DND-41 (cell line): ENCODE measurements around the gene HECW1.

Source experiments
- ATAC-seq: fragments of 200-7000 bp; cut with Tn5 transposase; 3 replicates; pipeline ENCODE4 v1.9.1; 2021; ENCODE audit warnings: low read depth; ENCODE audit not compliant: insufficient read depth
- DNase-seq: peaks from one replicate; pipeline ENCODE4 v3.0.0-alpha.2; 2020
- H2AFZ ChIP-seq: 2 replicates; pipeline ENCODE4 v1.6.0; 2012; ENCODE audit warnings: low read depth, low read length
- H3K27ac ChIP-seq: 2 replicates; pipeline ENCODE4 v1.5.1; 2012; ENCODE audit warnings: low read length, inconsistent platforms
- H3K27me3 ChIP-seq: fragments of 200-600 bp; sonication (generic); 2 replicates; pipeline ENCODE4 v1.6.0; 2012; ENCODE audit warnings: low read length, mild to moderate bottlenecking, inconsistent platforms; ENCODE audit not compliant: insufficient read depth, poor library complexity
- H3K36me3 ChIP-seq: 2 replicates; pipeline ENCODE4 v1.5.1; 2012; ENCODE audit warnings: low read length, inconsistent platforms; ENCODE audit not compliant: insufficient read depth
- H3K4me1 ChIP-seq: 2 replicates; pipeline ENCODE4 v1.5.1; 2012; ENCODE audit warnings: mild to moderate bottlenecking, low read length; ENCODE audit not compliant: insufficient read depth
- H3K4me2 ChIP-seq: 2 replicates; pipeline ENCODE4 v1.6.0; 2012; ENCODE audit warnings: mild to moderate bottlenecking, moderate library complexity, low read length, inconsistent platforms; ENCODE audit not compliant: insufficient read depth
- H3K4me3 ChIP-seq, 2 experiments: fragments of 200-600 bp in 1 of 2; shearing (Covaris generic) in 1 of 2; 2 replicates each; pipeline ENCODE4 v1.5.1; 2012 to 2016; ENCODE audit warnings: inconsistent platforms in 2 of 2, low read length in 2 of 2, mild to moderate bottlenecking in 2 of 2, low read depth in 1 of 2, moderate library complexity in 1 of 2
- H3K79me2 ChIP-seq: 2 replicates; pipeline ENCODE4 v1.6.0; 2012; ENCODE audit warnings: low read length, inconsistent platforms; ENCODE audit not compliant: insufficient read depth
- H3K9ac ChIP-seq: 2 replicates; pipeline ENCODE4 v1.6.0; 2012; ENCODE audit warnings: low read depth, mild to moderate bottlenecking, inconsistent platforms, low read length, moderate library complexity
- H3K9me3 ChIP-seq: 2 replicates; pipeline ENCODE4 v1.5.1; 2012; ENCODE audit warnings: low read length, moderate library complexity, mild to moderate bottlenecking, inconsistent platforms; ENCODE audit not compliant: insufficient read depth, severe bottlenecking
- H4K20me1 ChIP-seq: 2 replicates; pipeline ENCODE4 v1.6.0; 2012; ENCODE audit warnings: low read length; ENCODE audit not compliant: insufficient read depth
- CTCF ChIP-seq: IDR thresholded peaks from 2 replicates; pipeline ENCODE4 v1.5.1; 2012; ENCODE audit warnings: borderline replicate concordance, low read length, moderate library complexity, mild to moderate bottlenecking; ENCODE audit not compliant: poor library complexity, severe bottlenecking; ENCODE audit errors: extremely low read depth
- EZH2 ChIP-seq: IDR thresholded peaks from 3 replicates; pipeline ENCODE4 v1.6.1; 2012; ENCODE audit warnings: borderline replicate concordance, low read depth, mild to moderate bottlenecking, moderate library complexity, low read length, inconsistent platforms; ENCODE audit not compliant: severe bottlenecking

HECW1 gene

GRCh38 chr7:43229801-43230200 is 117.4 kb downstream of the HECW1 start:
- TF ChIP-seq CTCF: no peak
- no peak for TF ChIP-seq EZH2
- no peak overlapping the region for H3K27ac ChIP-seq
- no peak for ATAC-seq
- H3K9ac ChIP-seq: no peak overlapping the region
- H3K79me2 ChIP-seq: no peaks in the 10 kb centered on the region
- peaks cover 24% of the 10 kb centered on the region for H3K27me3 ChIP-seq
- H3K9me3 ChIP-seq: no peaks in the 10 kb centered on the region
- no peak for DNase-seq
- H2AFZ ChIP-seq: no peak overlapping the region
- no peaks in the 10 kb centered on the region for H3K4me1 ChIP-seq
- H4K20me1 ChIP-seq: no peaks in the 10 kb centered on the region
- H3K36me3 ChIP-seq: no peaks in the 10 kb centered on the region
- H3K4me2 ChIP-seq: no peak overlapping the region
- H3K4me3 ChIP-seq: no peak overlapping the region

GRCh38 chr7:43232366-43232765 is 119.9 kb downstream of the HECW1 start:
- Histone ChIP-seq H4K20me1 (no peaks in the 10 kb centered on the region), H3K4me3 (no peak overlapping the region), H3K4me2 (no peak overlapping the region), H3K36me3 (no peaks in the 10 kb centered on the region), H3K79me2 (no peaks in the 10 kb centered on the region), H3K4me1 (no peaks in the 10 kb centered on the region), H3K9me3 (no peaks in the 10 kb centered on the region), H2AFZ (no peak overlapping the region), H3K9ac (no peak overlapping the region), H3K27ac (no peak overlapping the region), H3K27me3 (peaks cover 23% of the 10 kb centered on the region)
- TF ChIP-seq EZH2 (no peak), CTCF (no peak)
- DNase-seq (no peak), ATAC-seq (no peak)

GRCh38 chr7:43234073-43234472 is 121.6 kb downstream of the HECW1 start:
- Histone ChIP-seq H3K9ac (no peak overlapping the region), H3K4me3 (no peak overlapping the region), H3K9me3 (no peaks in the 10 kb centered on the region), H3K4me1 (no peaks in the 10 kb centered on the region), H4K20me1 (no peaks in the 10 kb centered on the region), H3K27me3 (peaks cover 27% of the 10 kb centered on the region), H2AFZ (no peak overlapping the region), H3K27ac (no peak overlapping the region), H3K79me2 (no peaks in the 10 kb centered on the region), H3K4me2 (no peak overlapping the region), H3K36me3 (no peaks in the 10 kb centered on the region)
- no peak for TF ChIP-seq CTCF
- TF ChIP-seq EZH2: no peak
- DNase-seq (no peak), ATAC-seq (no peak)

- no peaks in the 10 kb centered on the region for H4K20me1 ChIP-seq
- no peaks in the 10 kb centered on the region for H3K36me3 ChIP-seq
- DNase-seq: no peak
- TF ChIP-seq CTCF: no peak
- TF ChIP-seq EZH2: no peak
- H3K9ac ChIP-seq: no peak overlapping the region
- peaks cover 27% of the 10 kb centered on the region for H3K27me3 ChIP-seq
- no peaks in the 10 kb centered on the region for H3K79me2 ChIP-seq
- H3K9me3 ChIP-seq: no peaks in the 10 kb centered on the region
- H3K4me2 ChIP-seq: no peak overlapping the region
- H3K4me1 ChIP-seq: no peaks in the 10 kb centered on the region
- no peak overlapping the region for H3K4me3 ChIP-seq
- no peak overlapping the region for H3K27ac ChIP-seq
- H2AFZ ChIP-seq: no peak overlapping the region
- no peak for ATAC-seq
These were observed 122.5 kb downstream of the HECW1 start for GRCh38 chr7:43234968-43235367.
